HG03432 (cell line): Measurements from ENCODE around the gene TNFRSF9.

Experiments used
- ATAC-seq: cut with Tn5 transposase; IDR thresholded peaks from one replicate; pipeline ENCODE4 v1.9.1; 2021; ENCODE audit warnings: mild to moderate bottlenecking, moderate library complexity; ENCODE audit not compliant: unreplicated experiment

Gene TNFRSF9

DNA sequence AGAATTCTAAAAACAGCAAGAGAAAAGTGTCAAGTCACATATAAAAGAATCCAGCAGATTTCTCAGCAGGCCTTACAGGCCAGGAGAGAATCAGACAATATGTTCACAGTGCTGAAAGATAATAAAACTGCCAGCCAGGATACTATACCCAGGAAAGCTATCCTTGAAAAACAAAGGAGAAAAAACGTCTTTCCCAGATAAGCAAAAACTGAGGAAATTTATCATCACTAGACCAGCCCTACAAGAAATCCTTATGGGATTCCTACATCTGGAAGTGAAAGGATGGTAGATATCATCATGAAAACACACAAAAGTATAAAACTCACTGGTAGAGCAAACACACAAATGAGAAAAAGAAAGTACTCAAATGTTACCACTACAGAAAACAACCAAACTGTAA, 62.6 kb downstream of the TNFRSF9 start:
- no peak for ATAC-seq

DNA sequence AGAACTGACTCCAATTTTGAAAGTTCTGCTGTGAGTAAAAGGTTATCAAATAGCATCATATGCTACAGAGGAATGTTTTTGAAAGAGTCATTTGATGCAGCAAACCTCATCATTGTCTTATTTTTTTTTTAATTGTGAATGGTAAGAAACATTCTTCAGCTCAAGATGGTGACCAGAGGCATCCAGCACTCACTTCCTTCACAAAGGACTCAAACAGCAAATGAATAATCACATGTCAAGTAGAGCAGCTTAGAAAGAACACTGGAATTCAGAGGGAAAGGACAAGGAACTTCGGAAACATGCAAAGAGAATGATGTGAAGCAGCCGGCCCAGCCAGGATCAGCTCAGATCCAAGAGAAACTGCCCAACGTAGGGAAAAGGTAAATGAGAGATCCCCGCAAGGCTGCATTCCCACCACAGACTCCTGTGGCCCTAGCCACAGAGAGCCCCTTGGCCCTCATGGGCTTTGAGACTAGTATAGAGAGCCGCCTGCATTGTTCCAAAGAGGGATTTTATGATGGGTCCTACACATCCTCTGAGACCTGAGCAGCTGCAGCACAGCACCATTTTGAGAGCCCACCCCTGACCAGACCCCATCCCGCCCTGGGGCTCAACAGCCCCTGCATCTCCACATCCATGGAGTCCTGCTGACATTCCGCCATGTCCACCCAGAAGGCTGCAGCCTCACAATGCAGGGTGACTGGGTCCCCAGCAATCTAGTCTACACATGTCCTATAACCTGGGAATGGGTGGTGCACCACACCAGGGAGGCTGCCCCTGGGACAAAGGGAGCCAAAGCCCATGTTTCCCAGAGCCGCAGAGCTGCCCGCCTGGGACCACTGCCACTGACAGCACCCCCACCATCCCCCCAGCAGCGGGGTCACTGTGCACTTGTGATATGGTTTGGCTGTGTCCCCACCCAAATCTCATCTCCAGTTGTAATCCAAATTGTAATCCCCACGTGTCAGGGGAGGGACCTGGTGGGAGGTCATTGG, 66.5 kb downstream of the TNFRSF9 start:
- ATAC-seq: no peak

DNA sequence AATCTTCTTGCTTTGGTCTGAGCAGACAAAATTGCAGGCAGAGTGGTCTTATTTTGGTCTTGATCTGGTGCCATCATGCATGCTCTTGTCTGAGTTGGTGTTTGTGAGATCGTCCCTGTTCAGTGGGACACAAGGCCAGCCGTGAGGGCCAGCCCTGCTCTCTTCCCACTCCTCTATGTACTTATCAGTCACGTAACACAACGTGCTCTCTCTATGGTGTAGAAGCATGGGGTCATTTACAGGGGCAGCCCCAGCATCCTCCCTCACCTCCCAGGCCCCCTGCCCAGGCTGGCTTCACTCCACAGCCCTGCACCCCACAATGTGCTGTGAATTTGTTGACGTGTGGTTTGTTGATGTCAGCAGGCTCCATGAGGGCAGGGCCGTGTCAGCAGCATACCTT, 69.5 kb downstream of the TNFRSF9 start:
- ATAC-seq: no peak

DNA sequence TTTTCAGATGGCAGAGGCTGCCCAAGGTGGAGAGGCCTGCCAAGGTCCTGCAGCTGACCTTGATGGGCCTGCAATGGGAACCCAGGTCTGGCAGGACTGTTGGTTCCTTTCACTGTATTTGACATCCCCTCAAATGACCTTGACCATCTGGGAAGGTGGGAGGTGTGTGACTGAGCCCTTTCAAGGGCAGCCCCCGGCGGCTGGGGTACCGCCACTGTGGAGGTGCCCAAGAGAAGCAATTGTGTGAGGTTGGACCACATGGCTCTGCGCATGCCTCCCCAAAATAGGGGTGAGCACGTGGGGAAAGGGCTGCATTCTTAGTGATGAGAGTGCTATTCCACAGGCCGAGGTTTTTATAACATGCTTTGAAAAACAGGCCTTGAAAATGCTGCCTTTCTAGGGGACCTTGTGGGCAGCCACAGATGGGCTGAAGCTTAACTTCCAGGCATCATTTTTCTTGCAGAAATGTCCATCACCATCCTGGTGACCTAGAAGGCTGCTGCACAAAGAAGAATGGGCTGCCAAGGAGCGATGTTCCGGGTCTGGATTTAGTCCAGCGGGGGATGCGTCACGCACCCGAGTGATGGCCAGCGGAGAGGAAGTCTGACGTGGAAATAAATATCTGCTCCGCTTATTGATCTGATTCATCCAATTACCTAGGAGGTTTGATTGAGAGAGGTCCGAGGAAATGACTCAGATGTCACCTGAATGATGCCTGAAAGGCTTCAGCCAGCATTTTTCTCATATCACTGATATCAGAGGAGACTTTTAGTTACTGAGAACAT, 71.3 kb downstream of the TNFRSF9 start:
- no peak for ATAC-seq

DNA sequence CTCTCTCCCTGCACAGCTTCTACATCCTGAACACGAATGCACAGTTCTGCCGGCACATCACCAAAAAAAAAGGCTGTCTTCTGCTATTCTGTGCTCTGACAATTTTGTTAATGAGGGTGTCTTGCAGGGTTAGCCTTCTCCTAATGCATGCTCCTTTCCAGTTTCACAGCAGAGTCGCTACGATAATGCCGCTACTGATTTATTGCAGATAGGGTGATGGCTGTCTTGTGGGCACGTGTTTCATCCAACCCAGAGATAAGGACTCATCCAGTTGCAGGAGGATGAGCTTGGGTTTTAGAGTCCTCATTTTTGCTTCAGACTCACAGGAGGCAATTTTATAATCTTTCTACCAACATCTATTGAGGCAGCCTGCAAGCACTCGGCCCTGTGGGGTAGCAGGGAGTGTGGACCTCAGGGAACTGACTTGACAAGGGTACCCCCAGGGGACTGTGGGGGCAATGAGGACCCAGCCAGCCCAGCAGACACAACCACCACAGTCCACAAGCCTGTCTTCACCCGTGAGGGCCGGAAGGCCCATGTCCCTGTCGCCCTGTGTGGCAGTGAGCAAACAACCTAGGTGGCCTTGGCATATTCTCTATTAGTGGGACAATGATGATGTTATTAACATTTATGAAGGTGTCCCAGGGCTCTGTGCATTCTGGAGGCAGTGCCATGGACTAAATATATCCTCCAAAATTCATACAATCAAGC, 72.4 kb downstream of the TNFRSF9 start:
- ATAC-seq: no peak

DNA sequence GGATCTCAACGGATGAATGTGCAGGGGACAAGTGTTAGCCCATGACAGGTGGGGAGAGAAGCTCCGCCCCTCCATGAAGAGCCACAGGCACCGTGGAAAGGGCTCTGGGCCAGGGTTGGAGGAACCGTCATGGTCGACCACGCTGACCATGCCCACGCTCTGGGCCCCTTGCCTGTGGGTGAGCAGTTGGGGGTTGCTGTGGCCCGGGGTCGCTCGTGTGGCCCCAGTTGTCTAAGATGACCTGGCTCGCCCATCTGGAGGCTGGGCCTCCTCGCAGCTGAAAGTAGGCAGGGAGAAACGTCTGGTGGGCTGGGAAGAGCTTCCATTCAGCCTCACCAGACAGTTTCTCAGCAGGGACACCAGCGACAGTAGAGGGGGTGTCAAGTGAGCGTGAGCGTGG, 74.7 kb downstream of the TNFRSF9 start:
- no peak for ATAC-seq
